ENCODE measurements around the gene LIMCH1.

DNA sequence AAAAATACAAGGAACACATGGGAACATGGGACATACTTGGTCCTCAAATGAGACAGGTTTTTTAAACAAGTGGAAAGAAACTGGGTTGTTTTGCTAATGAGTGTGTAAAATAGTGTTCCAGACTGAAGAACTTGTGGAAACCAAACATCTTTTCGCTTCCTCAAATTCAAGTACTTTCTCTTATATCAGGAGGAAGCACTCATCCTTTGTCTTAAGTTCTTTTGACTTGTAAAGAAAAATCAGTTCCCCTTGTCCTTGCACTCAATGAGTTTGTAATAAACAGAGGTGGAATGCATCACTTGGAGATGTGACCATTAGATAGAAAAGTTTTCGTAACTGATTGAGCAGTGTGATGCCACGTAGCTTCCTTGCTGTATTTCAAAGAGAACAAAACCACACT is 109.4 kb downstream of the LIMCH1 start:
- TF ChIP-seq, protein P1, sequence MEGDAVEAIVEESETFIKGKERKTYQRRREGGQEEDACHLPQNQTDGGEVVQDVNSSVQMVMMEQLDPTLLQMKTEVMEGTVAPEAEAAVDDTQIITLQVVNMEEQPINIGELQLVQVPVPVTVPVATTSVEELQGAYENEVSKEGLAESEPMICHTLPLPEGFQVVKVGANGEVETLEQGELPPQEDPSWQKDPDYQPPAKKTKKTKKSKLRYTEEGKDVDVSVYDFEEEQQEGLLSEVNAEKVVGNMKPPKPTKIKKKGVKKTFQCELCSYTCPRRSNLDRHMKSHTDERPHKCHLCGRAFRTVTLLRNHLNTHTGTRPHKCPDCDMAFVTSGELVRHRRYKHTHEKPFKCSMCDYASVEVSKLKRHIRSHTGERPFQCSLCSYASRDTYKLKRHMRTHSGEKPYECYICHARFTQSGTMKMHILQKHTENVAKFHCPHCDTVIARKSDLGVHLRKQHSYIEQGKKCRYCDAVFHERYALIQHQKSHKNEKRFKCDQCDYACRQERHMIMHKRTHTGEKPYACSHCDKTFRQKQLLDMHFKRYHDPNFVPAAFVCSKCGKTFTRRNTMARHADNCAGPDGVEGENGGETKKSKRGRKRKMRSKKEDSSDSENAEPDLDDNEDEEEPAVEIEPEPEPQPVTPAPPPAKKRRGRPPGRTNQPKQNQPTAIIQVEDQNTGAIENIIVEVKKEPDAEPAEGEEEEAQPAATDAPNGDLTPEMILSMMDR (IDR thresholded peaks at IDR 0.05; ENCODE audit: poor library complexity), result no peak
- TF ChIP-seq EZH2 (IDR thresholded peaks at IDR 0.05; ENCODE audit: borderline replicate concordance) (no peak), EZH2phosphoT487 (IDR thresholded peaks at IDR 0.05; ENCODE audit: low read depth, severe bottlenecking, unreplicated experiment) (no peak)

Measured in hepatocyte (in vitro differentiated cells).